Dedifferentiated amniotic fluid mesenchymal stem cell (primary cell): ENCODE measurements around the gene CFAP73.

Source experiments
- DNase-seq: peaks from one replicate; pipeline ENCODE4 v3.0.0-alpha.2; 2016; ENCODE audit errors: extremely low spot score

Gene CFAP73

GRCh38 chr12:113142173-113142885 is 7.2 kb upstream of the CFAP73 start:
- DNase-seq = no peak

GRCh38 chr12:113142886-113143332 is 6.6 kb upstream of the CFAP73 start:
- DNase-seq = no peak

GRCh38 chr12:113143959-113144358 is 5.6 kb upstream of the CFAP73 start:
- no peak for DNase-seq

- DNase-seq = no peak
These were observed 4.7 kb upstream of the CFAP73 start for GRCh38 chr12:113144806-113145205.

GRCh38 chr12:113145720-113146551 is 3.6 kb upstream of the CFAP73 start:
- no peak for DNase-seq

- no peak for DNase-seq
These were observed 2.5 kb upstream of the CFAP73 start for GRCh38 chr12:113146999-113147398.

GRCh38 chr12:113151655-113152054 is 2.1 kb downstream of the CFAP73 start:
- no peak for DNase-seq

- no peak for DNase-seq
These were observed 2.8 kb downstream of the CFAP73 start for GRCh38 chr12:113152196-113152834.

GRCh38 chr12:113152835-113153814 is 3.6 kb downstream of the CFAP73 start:
- peak; percentile 63 for DNase-seq

- DNase-seq = no peak
These were observed 4.9 kb downstream of the CFAP73 start for GRCh38 chr12:113154351-113154973.

- no peak for DNase-seq
These were observed 5.5 kb downstream of the CFAP73 start for GRCh38 chr12:113155060-113155459.

- DNase-seq = no peak
These were observed 6.1 kb downstream of the CFAP73 start for GRCh38 chr12:113155646-113156045.

GRCh38 chr12:113157218-113157859 is 7.8 kb downstream of the CFAP73 start:
- DNase-seq = no peak

- no peak for DNase-seq
These were observed 9.1 kb downstream of the CFAP73 start for GRCh38 chr12:113158439-113159203.

GRCh38 chr12:113159937-113160336 is 10.4 kb downstream of the CFAP73 start:
- no peak for DNase-seq

GRCh38 chr12:113161415-113162016 is 12.0 kb downstream of the CFAP73 start:
- no peak for DNase-seq

- DNase-seq = no peak
These were observed 12.8 kb downstream of the CFAP73 start for GRCh38 chr12:113162102-113163029.

- no peak for DNase-seq
These were observed 13.5 kb downstream of the CFAP73 start for GRCh38 chr12:113163030-113163360.
